Epithelial cell of esophagus (primary cell): Measurements from ENCODE around the gene B9D1.
A peak's percentile ranks its signal among the peaks of the same experiment; 100 is the strongest.

ENCODE experiments used
- DNase-seq: peaks from one replicate; pipeline ENCODE4 v3.0.0; 2010; ENCODE audit warnings: low read depth
- H3K4me3 ChIP-seq: 2 replicates; pipeline ENCODE4 v1.5.1; 2011; ENCODE audit warnings: mild to moderate bottlenecking, low read length, control low read depth
- CTCF ChIP-seq: IDR thresholded peaks from 2 replicates; pipeline ENCODE4 v1.5.1; 2011; ENCODE audit warnings: low read depth, mild to moderate bottlenecking, low read length, control low read depth, inconsistent platforms; ENCODE audit not compliant: insufficient read depth; ENCODE audit errors: missing control alignments

Gene B9D1

DNA sequence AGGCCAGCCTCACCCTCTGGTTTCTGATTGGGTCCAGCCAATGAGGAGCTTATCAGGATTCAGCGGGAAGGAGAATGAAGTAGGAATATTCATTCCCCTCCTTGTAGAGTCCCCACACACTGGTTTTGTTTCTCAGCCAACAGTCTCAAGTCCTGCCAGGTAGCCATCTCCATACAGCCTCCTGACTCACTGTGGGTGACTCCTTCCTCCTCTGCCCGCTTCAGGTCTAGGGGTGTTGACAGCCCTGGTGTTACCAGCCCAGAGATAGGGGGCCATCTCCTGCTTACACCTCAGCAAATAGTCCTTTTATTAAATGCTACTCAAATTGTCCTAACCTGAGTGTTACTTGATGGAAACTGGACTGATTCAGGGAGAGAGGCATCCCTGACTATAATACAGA, 28.4 kb upstream of the B9D1 start:
- no peak overlapping the region for H3K4me3 ChIP-seq
- DNase-seq = peak; percentile 30
- no peak for TF ChIP-seq CTCF

GRCh38 chr17:19388791-19389785, 26.6 kb upstream of the B9D1 start:
- no peak for TF ChIP-seq CTCF
- H3K4me3 ChIP-seq = no peak overlapping the region
- no peak for DNase-seq

DNA sequence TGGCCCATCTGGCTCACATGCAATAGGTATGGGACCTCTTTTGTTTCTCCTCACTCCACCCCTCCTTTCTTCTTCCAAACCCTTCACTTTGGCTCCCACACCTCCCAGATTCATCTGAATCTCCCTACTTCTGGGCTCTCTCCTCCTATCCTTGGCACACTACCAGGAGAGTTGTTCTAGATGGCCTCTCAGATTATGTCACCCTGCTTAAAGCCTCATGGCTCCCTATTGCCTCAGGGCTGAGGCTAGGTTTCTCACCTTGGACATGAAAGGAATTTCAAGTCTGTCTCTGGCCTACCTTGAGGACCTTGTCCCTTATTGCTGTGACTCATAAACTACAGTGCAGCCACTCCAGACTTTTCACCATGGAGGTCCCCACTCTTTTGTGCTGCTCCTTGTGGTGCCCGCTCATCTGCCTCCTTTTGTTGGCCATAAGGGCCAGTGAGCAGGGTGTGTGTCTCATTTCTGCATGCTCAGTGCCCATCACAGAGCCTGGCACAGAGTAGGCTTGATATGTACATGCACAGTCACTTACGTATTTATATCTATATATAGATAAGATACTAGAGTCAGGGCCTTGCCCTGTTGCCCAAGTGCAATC, 25.5 kb upstream of the B9D1 start:
- no peak overlapping the region for H3K4me3 ChIP-seq
- no peak for TF ChIP-seq CTCF
- DNase-seq = peak; percentile 41

GRCh38 chr17:19386974-19387920, 24.7 kb upstream of the B9D1 start, which contains the start of gene MFAP4:
Gene MFAP4, minus strand, starts transcription at chr17:19387190. Its CDS starts 35 bp downstream, at chr17:19387155.
- DNase-seq = no peak
- no peak for TF ChIP-seq CTCF
- H3K4me3 ChIP-seq = no peak within 1 kb of the TSS

- TF ChIP-seq CTCF = no peak
- no peak overlapping the region for H3K4me3 ChIP-seq
- peak; percentile 95 for DNase-seq
Measured at GRCh38 chr17:19386051-19386929, 23.8 kb upstream of the B9D1 start.
